GM06990 (cell line): ENCODE results near the gene FBLN5.

ENCODE experiments used
- DNase-seq: peaks from one replicate; pipeline ENCODE4 v3.0.0-alpha.2; 2011; ENCODE audit not compliant: insufficient read length; ENCODE audit errors: extremely low read depth
- H3K27me3 ChIP-seq: replicated peaks from 2 replicates; pipeline ENCODE4 v1.6.0; 2011; ENCODE audit warnings: low read length; ENCODE audit not compliant: control insufficient read depth, insufficient read depth
- H3K36me3 ChIP-seq: 2 replicates; pipeline ENCODE4 v1.5.1; 2011; ENCODE audit warnings: low read length; ENCODE audit not compliant: control insufficient read depth, insufficient read depth
- H3K4me3 ChIP-seq: replicated peaks from 2 replicates; pipeline ENCODE4 v1.5.1; 2011; ENCODE audit warnings: low read depth, mild to moderate bottlenecking, control low read depth, low read length
- TF ChIP-seq, protein P1 (sequence below): IDR thresholded peaks from 2 replicates; pipeline ENCODE4 v1.5.1; 2011; ENCODE audit warnings: low read length, control low read depth, mild to moderate bottlenecking, inconsistent platforms; ENCODE audit not compliant: insufficient read depth, poor library complexity, severe bottlenecking

FBLN5 gene

DNA sequence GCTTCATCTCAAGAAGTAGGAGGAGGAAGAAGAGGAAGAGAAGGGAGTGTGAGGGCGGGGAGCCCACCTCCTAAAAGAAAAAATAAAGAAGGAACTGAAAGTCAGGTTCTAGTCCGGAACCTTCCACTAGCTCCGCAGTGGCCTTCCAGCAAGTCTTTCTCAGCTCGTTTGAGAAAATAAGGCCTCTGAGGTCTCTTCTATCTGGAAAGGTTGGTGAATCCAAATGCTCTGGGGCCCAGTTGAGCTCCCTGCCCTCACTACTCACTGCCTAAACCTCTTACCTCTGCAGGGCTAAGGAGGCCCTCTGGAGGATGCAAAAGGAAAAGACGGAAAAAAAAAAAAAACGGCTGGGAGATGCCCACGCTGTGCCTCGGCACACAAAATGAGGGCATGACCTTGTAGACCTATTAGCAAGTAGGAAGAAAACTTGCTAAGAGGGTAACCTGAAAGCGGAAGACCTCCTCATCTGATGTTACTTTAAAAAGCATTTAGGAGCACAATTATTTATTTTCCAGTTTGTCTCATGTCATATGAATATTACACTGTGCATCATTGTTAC, 35.9 kb downstream of the FBLN5 start:
- H3K36me3 ChIP-seq: no peaks in the 10 kb centered on the region
- peak; percentile 14 for DNase-seq
- TF ChIP-seq, protein P1, sequence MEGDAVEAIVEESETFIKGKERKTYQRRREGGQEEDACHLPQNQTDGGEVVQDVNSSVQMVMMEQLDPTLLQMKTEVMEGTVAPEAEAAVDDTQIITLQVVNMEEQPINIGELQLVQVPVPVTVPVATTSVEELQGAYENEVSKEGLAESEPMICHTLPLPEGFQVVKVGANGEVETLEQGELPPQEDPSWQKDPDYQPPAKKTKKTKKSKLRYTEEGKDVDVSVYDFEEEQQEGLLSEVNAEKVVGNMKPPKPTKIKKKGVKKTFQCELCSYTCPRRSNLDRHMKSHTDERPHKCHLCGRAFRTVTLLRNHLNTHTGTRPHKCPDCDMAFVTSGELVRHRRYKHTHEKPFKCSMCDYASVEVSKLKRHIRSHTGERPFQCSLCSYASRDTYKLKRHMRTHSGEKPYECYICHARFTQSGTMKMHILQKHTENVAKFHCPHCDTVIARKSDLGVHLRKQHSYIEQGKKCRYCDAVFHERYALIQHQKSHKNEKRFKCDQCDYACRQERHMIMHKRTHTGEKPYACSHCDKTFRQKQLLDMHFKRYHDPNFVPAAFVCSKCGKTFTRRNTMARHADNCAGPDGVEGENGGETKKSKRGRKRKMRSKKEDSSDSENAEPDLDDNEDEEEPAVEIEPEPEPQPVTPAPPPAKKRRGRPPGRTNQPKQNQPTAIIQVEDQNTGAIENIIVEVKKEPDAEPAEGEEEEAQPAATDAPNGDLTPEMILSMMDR: peak; percentile 61
- H3K27me3 ChIP-seq: no peaks in the 10 kb centered on the region
- no peak overlapping the region for H3K4me3 ChIP-seq

DNA sequence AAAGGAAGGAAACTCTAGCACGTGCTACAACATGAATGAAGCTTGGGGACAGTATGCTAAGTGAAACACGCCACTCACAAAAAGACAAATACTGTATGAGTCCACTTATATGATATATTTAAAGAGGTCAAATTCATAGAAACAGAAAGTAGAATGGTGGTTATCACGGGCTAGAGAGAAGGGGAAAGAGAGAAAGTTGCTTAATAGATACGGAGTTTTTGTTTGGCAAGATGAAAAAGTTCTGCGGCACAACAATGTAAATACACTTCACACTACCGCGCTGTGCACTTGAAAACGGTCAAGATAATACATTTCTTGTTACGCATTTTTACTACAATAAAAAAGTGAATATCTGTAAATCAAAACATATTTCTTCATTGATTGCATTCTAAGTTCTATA, 37.3 kb downstream of the FBLN5 start:
- no peaks in the 10 kb centered on the region for H3K27me3 ChIP-seq
- DNase-seq: no peak
- H3K4me3 ChIP-seq: no peak overlapping the region
- H3K36me3 ChIP-seq: no peaks in the 10 kb centered on the region
- TF ChIP-seq, protein P1: no peak

DNA sequence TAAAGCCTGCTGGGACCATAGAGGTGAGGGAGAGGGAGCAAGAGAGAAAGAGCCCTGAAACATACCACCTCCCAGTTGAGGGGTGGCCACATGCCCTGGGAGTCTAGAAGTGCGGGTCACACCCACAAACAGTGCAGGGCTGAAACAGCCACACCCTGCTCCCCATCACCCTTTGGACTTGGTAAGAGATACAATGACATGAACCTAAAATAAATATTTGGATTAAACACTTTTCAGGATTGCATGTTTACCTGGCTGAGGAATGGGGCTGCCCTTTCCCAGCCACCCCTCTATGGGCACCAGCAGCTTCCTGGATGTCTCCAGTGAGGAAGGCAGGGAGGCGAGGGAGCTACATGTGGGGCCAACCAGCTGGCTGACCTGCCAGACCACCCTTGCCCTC, 41.1 kb downstream of the FBLN5 start:
- H3K36me3 ChIP-seq: no peaks in the 10 kb centered on the region
- TF ChIP-seq, protein P1: no peak
- H3K4me3 ChIP-seq: no peak overlapping the region
- no peak for DNase-seq
- no peaks in the 10 kb centered on the region for H3K27me3 ChIP-seq

DNA sequence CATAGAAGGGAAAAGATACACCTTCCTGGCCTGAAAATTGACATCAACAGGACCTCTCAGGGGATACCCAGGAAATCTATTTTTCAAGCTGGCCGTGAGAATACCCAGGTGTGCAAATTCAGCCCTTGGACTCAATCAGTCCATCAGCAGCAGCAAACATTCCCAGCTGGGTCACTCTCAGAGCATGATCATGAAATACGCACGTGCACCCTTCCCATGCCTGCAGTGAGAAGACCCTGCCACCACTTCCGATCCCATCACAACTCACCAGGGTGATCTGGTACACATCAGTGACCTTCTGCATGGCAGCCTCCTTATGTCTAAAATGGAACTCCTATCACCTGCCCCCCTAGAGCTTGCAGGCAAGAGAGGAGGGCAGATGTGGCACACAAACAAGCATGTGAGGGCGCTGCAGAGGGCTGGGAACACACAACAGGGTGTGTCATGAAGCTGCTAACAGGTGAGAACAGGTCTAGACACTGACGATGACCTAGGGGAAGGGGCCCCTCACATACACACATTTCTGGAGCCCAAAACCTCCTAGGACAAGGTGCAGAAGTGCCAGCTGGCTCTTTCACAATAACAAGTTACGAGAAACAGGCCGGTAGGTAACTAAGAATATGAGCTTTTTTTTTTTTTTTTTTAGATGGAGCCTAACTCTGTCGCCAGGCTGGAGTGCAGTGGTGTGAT, 42.4 kb downstream of the FBLN5 start:
- no peak overlapping the region for H3K4me3 ChIP-seq
- DNase-seq: no peak
- no peaks in the 10 kb centered on the region; the same call in 1 of the 2 replicates for H3K27me3 ChIP-seq
- H3K36me3 ChIP-seq: no peaks in the 10 kb centered on the region
- TF ChIP-seq, protein P1: no peak

DNA sequence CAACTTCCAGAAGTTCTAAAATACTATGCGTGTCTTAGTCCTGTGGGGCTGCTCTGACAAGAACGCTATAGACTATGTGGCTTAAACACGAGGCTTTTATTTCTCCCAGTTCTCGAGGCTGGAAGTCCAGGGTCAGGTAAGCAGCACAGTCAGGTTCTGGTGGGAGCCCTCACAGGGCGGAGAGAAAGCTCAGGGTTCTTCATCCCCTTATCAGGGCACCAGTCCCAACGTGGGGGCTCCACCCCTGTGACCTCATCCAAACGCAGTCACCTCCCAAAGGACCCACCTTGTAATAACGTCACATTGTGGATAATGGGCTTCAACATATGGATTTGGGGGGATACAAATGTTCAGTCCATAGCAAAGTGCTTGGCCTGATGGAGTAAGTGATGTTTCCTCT, 43.0 kb downstream of the FBLN5 start:
- no peaks in the 10 kb centered on the region for H3K36me3 ChIP-seq
- DNase-seq: no peak
- TF ChIP-seq, protein P1: no peak
- no peak overlapping the region for H3K4me3 ChIP-seq
- no peaks in the 10 kb centered on the region; the same call in 1 of the 2 replicates for H3K27me3 ChIP-seq
